Coronary artery (tissue), 2 donors: ENCODE measurements around the gene EFCAB11.
"Not testable (repeated sequence)": the region's sequence is repeated elsewhere in the genome, so short reads cannot be mapped to it uniquely, and the experiment has no call there.

Experiments
- DNase-seq: peaks from one replicate; pipeline ENCODE4 v3.0.0-alpha.2; 2017; ENCODE audit warnings: low spot score
- H3K27ac ChIP-seq, 2 donors: fragments of 200-600 bp; sonication (generic); one replicate each; pipeline ENCODE4 v1.5.1; 2016 to 2019
- H3K4me3 ChIP-seq: fragments of 200-600 bp; sonication (generic); 2 replicates; pipeline ENCODE4 v1.5.1; 2016; ENCODE audit warnings: mild to moderate bottlenecking, moderate library complexity
- TF ChIP-seq, protein P1 (sequence below): fragments of 200-600 bp; sonication (generic); IDR thresholded peaks from one replicate; pipeline ENCODE4 v1.5.1; 2019; ENCODE audit warnings: antibody characterized with exemption

EFCAB11 gene

DNA sequence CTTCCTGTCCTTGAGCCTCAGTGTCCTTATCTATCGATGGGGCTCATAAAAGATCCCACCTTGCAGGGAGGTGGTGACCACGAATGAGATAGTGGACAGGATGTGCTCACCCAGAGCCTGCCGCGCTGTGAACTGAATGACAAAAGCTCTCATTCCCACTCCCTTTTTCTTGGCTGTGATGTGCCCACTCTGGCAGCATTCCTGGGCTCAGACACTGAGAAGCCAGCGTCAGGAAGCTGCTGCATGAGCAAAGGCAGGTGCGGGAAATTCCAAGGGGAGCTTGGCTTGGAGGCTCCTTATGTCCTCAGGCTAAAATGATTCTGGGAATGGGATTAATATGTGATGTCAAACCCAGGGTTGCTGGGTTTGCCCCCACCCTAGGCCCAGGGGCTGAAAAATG is 61.6 kb downstream of the EFCAB11 start:
- Histone ChIP-seq H3K4me3 (no peak overlapping the region), H3K27ac (no peak overlapping the region)
- TF ChIP-seq, protein P1, sequence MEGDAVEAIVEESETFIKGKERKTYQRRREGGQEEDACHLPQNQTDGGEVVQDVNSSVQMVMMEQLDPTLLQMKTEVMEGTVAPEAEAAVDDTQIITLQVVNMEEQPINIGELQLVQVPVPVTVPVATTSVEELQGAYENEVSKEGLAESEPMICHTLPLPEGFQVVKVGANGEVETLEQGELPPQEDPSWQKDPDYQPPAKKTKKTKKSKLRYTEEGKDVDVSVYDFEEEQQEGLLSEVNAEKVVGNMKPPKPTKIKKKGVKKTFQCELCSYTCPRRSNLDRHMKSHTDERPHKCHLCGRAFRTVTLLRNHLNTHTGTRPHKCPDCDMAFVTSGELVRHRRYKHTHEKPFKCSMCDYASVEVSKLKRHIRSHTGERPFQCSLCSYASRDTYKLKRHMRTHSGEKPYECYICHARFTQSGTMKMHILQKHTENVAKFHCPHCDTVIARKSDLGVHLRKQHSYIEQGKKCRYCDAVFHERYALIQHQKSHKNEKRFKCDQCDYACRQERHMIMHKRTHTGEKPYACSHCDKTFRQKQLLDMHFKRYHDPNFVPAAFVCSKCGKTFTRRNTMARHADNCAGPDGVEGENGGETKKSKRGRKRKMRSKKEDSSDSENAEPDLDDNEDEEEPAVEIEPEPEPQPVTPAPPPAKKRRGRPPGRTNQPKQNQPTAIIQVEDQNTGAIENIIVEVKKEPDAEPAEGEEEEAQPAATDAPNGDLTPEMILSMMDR, result no peak
- no peak for DNase-seq

DNA sequence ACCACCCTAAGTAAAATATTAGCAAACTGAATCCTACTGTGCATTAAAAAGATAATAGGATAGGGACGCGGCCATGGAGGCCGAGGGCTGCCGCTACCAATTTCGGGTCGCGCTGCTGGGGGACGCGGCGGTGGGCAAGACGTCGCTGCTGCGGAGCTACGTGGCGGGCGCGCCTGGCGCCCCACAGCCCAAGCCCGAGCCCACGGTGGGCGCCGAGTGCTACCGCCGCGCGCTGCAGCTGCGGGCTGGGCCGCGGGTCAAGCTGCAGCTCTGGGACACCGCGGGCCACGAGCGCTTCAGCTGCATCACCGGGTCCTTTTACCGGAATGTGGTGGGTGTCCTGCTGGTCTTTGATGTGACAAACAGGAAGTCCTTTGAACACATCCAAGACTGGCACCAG is 62.8 kb downstream of the EFCAB11 start:
- H3K27ac ChIP-seq, DNase-seq, H3K4me3 ChIP-seq: not testable (repeated sequence)

DNA sequence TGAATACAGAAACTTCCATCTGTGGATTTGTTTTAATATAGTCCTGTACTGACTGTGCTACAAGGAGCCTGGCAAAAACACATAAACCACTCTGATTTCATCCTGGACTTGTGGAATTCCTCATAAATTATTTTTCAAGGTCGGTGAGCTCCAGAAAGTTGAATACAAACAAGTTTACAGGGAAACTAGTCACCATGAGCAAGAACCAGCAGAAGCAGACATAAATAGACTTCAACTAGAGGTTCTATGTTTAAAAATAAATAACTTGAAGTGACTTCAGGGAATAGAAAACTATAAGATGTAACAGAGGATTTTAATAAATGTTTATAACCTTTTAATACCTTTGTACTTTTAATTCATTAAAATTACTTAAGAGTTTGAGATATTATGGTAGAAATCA is 63.5 kb downstream of the EFCAB11 start:
- TF ChIP-seq, protein P1, result no peak
- no peak overlapping the region for H3K27ac ChIP-seq
- H3K4me3 ChIP-seq, result no peak overlapping the region
- DNase-seq, result no peak

DNA sequence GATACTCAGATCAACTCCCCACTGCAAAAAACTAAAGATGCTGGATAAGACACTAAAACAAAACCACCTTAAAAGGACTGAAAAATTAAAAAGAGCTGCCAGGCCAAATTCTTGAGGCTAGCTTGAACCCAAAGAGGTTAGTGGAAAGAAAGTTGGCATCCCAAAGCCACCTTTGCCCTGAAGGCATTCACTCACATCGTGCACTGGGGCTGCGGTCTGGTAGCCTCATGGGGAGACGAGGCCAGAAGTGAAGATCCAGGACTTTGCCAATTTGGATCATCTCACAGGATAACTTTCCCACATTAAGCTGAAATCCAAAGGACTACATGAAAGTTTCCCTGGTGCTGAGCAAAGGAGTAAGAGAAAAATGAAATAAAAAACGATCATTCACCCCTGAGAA is 63.9 kb downstream of the EFCAB11 start:
- Histone ChIP-seq H3K27ac (no peak overlapping the region), H3K4me3 (no peak overlapping the region)
- TF ChIP-seq, protein P1, result no peak
- DNase-seq, result no peak

DNA sequence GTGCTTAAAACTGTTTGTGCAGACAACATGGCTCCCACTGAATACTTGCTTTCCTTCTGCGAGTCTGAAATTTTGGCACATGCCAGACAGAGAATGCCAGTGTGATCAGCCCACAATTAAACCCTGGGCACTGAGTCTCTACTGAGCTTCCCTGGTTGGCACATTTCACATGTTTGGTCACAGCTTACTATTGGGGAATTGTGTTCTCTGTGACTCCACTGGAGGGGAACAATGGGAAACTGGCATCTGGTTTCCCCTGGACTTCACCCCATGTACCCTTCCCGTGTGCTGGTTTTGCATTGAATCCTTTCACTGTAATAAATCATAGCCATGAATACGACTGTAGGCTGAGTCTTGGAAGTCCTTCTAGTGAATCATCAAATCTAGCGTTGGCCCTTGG is 64.9 kb downstream of the EFCAB11 start:
- Histone ChIP-seq H3K4me3 (no peak overlapping the region), H3K27ac (no peak overlapping the region)
- TF ChIP-seq, protein P1, result no peak
- DNase-seq, result no peak

DNA sequence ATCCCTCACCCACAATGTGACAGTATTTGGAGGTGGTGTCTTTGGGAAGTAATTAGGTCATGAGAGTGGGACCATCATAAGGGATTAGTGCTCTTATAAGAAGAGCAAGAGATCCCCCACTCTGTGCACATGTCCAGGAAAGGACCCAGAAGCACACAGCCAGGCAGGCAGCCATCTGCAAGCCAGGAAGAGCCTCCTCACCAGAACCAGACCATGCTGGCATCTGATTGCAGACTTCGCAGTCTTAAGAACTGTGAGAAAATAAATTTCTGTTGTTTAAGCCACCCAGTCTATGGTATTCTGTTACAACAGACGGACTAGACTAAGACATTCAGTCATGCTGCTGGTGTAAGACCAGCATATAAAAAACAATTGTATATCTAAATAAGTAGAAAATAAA is 69.8 kb downstream of the EFCAB11 start:
- no peak overlapping the region for H3K4me3 ChIP-seq
- DNase-seq, result no peak
- H3K27ac ChIP-seq, result no peak overlapping the region
- TF ChIP-seq, protein P1, result no peak

DNA sequence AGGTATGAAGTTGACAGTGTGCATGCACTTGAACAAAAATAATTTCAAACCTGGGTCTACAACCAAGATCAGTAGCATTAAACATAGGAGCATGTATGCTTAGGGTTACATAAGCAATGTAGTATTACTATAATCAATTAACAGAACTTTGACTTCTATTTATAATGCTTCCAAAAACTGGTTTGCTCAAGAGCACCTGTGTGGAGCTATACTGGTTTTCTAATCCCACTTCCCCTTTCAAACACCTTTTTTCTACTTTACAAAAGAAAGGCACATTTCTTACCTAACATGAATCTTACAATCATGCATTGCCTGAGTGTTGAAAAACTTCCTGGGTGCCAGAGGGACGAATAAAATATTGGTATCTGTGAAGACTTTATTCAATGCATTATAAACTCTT is 72.7 kb downstream of the EFCAB11 start:
- Histone ChIP-seq H3K27ac (no peak overlapping the region), H3K4me3 (no peak overlapping the region)
- no peak for DNase-seq
- TF ChIP-seq, protein P1, result no peak

DNA sequence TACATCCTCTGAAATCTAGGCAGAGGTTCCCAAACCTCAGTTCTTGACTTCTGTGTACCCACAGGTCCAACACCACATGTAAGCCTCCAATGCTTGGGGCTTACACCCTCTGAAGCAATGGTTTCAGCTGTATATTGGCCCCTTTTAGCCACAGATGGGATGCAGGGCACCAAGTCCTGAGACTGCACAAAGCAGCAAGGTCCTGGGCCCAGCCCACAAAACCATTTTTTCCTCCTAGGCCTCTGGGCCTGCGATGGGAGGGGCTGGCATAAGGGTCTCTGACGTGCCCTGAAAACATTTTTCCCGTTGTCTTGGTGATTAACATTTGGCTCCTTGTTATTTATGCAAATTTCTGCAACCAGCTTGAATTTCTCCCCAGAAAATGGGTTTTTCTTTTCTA is 80.4 kb downstream of the EFCAB11 start:
- DNase-seq, H3K27ac ChIP-seq: not testable (repeated sequence)

More for the DNA sequence above, 80.4 kb downstream of the EFCAB11 start:
- H3K4me3 ChIP-seq, result not testable (repeated sequence)
